MCF 10A (cell line): ENCODE data around the gene ME3. TPM values are rescaled to one million over a fixed set of nuclear protein-coding genes. Genes with fewer than 3 reads are reported as not detected.
"Not testable (repeated sequence)": the region's sequence is repeated elsewhere in the genome, so short reads cannot be mapped to it uniquely, and the experiment has no call there.

Experiments used
- BruUV-seq: library from RNA; stranded (reverse); fragments of 400-500 nt; replicated peaks from 2 replicates; lab custom pipeline; 2021; lab: Mats Ljungman, UMichigan
- CTCF ChIA-PET: fragments of 300-600 bp; sonication (Branson Sonifier 250); formaldehyde crosslinking; extraction: SDS; loops from one replicate; lab custom pipeline; 2021; ENCODE audit warnings: antibody characterized with exemption, inconsistent platforms; lab: Yijun Ruan, JAX
- POLR2A ChIA-PET: fragments of 300-600, 350-650 bp; sonication (Branson Sonifier 250); formaldehyde crosslinking; extraction: SDS; loops from one replicate; lab custom pipeline; 2020; ENCODE audit warnings: antibody characterized with exemption, inconsistent platforms; lab: Yijun Ruan, JAX
- DNase-seq: peaks from one replicate; pipeline ENCODE4 v3.0.0-alpha.2; 2018; ENCODE audit not compliant: unreplicated experiment
- H3K27ac Mint-ChIP-seq: one replicate; pipeline ENCODE4 v1.8.0; 2022; ENCODE audit warnings: mild to moderate bottlenecking, low read depth, mixed read lengths; ENCODE audit not compliant: unreplicated experiment
- H3K27me3 Mint-ChIP-seq: one replicate; pipeline ENCODE4 v1.8.0; 2022; ENCODE audit warnings: mixed read lengths; ENCODE audit not compliant: insufficient read depth, unreplicated experiment
- H3K36me3 Mint-ChIP-seq: one replicate; pipeline ENCODE4 v1.8.0; 2022; ENCODE audit warnings: mild to moderate bottlenecking, moderate library complexity, mixed read lengths; ENCODE audit not compliant: insufficient read depth, unreplicated experiment
- H3K4me1 Mint-ChIP-seq: one replicate; pipeline ENCODE4 v1.8.0; 2022; ENCODE audit warnings: mixed read lengths; ENCODE audit not compliant: insufficient read depth, unreplicated experiment
- H3K4me3 Mint-ChIP-seq: one replicate; pipeline ENCODE4 v1.8.0; 2022; ENCODE audit warnings: mild to moderate bottlenecking, moderate library complexity, mixed read lengths; ENCODE audit not compliant: unreplicated experiment
- H3K9me3 Mint-ChIP-seq: one replicate; pipeline ENCODE4 v1.8.0; 2022; ENCODE audit warnings: mixed read lengths; ENCODE audit not compliant: unreplicated experiment
- CTCF ChIP-seq: fragments of 200-600 bp; IDR thresholded peaks from one replicate; pipeline ENCODE4 v1.8.0; 2022; ENCODE audit warnings: antibody characterized with exemption, mild to moderate bottlenecking; ENCODE audit not compliant: unreplicated experiment
- intact Hi-C: fragments of 100-400 bp; cut with micrococcal nuclease; formaldehyde crosslinking; loops from 2 replicates; pipeline ENCODE4 v1.14.1; 2022
- total RNA-seq: library from RNA; stranded (reverse); gene quantifications from 2 replicates; pipeline ENCODE4 v1.2.3, GENCODE V29; 2022

ME3 gene
- total RNA-seq, 1 experiment from 2014 or later, result not detected

- intact Hi-C loops, result loop anchor here (1.0 kb wide), 1 partner anchor 16 kb away; no protein-coding TSS in a partner anchor
- Mint-ChIP-seq H3K4me3 (no peak overlapping the region), H3K27me3 (no peaks in the 10 kb centered on the region), H3K4me1 (no peaks in the 10 kb centered on the region), H3K27ac (no peak overlapping the region), H3K36me3 (no peaks in the 10 kb centered on the region), H3K9me3 (no peaks in the 10 kb centered on the region)
- DNase-seq, result no peak
- no peak for TF ChIP-seq CTCF
- POLR2A ChIA-PET, result no interaction called here
- CTCF ChIA-PET, result interaction anchor here (7.4 kb wide), 1 partner anchor 60 kb away, joined by 81 read pairs; no protein-coding TSS in a partner anchor
- BruUV-seq, result no TSS peak
These were observed 250.5 kb downstream of the ME3 start for GRCh38 chr11:86421946-86422345.

GRCh38 chr11:86418917-86419316 is 253.5 kb downstream of the ME3 start:
- no peaks in the 10 kb centered on the region for H3K27me3 Mint-ChIP-seq
- peak; percentile 10 for TF ChIP-seq CTCF
- DNase-seq, result peak; percentile 30
- H3K36me3 Mint-ChIP-seq, result no peaks in the 10 kb centered on the region
- BruUV-seq, result no TSS peak
- H3K4me3 Mint-ChIP-seq, result no peak overlapping the region
- no peak overlapping the region for H3K27ac Mint-ChIP-seq
- POLR2A ChIA-PET, result interaction anchor here (1.0 kb wide), 1 partner anchor 58 kb away, joined by 3 read pairs; no protein-coding TSS in a partner anchor
- CTCF ChIA-PET, result interaction anchor here (0.5 to 7.4 kb wide), 14 partner anchors 20 to 631 kb away, joined by 3 to 81 read pairs (median 3); no protein-coding TSS in a partner anchor
- H3K4me1 Mint-ChIP-seq, result no peaks in the 10 kb centered on the region
- intact Hi-C loops, result loop anchor here (10.0 kb wide), 1 partner anchor 564 kb away; the partner anchor contains the start of gene CCDC83
- no peaks in the 10 kb centered on the region for H3K9me3 Mint-ChIP-seq

GRCh38 chr11:86418513-86418912 is 253.9 kb downstream of the ME3 start:
- no peak overlapping the region for H3K4me3 Mint-ChIP-seq
- POLR2A ChIA-PET, result interaction anchor here (1.0 kb wide), 1 partner anchor 58 kb away, joined by 3 read pairs; no protein-coding TSS in a partner anchor
- H3K9me3 Mint-ChIP-seq, result no peaks in the 10 kb centered on the region
- intact Hi-C loops, result loop anchor here (10.0 kb wide), 1 partner anchor 564 kb away; the partner anchor contains the start of gene CCDC83
- DNase-seq, result no peak
- H3K4me1 Mint-ChIP-seq, result no peaks in the 10 kb centered on the region
- TF ChIP-seq CTCF, result no peak
- no peak overlapping the region for H3K27ac Mint-ChIP-seq
- no TSS peak for BruUV-seq
- no peaks in the 10 kb centered on the region for H3K36me3 Mint-ChIP-seq
- CTCF ChIA-PET, result interaction anchor here (0.6 to 7.4 kb wide), 11 partner anchors 20 to 568 kb away, joined by 3 to 81 read pairs (median 3); no protein-coding TSS in a partner anchor
- no peaks in the 10 kb centered on the region for H3K27me3 Mint-ChIP-seq

GRCh38 chr11:86418106-86418505 is 254.3 kb downstream of the ME3 start:
- BruUV-seq, result no TSS peak
- Mint-ChIP-seq H3K4me3 (no peak overlapping the region), H3K36me3 (no peaks in the 10 kb centered on the region), H3K9me3 (no peaks in the 10 kb centered on the region), H3K27me3 (no peaks in the 10 kb centered on the region), H3K27ac (no peak overlapping the region), H3K4me1 (no peaks in the 10 kb centered on the region)
- CTCF ChIA-PET, result interaction anchor here (0.7 to 7.4 kb wide), 6 partner anchors 21 to 564 kb away, joined by 3 to 81 read pairs (median 4); no protein-coding TSS in a partner anchor
- intact Hi-C loops, result loop anchor here (10.0 kb wide), 1 partner anchor 563 kb away; the partner anchor contains the start of gene CCDC83
- TF ChIP-seq CTCF, result no peak
- DNase-seq, result no peak
- POLR2A ChIA-PET, result no interaction called here

- not testable (repeated sequence) for H3K27me3 Mint-ChIP-seq, H3K27ac Mint-ChIP-seq, H3K4me1 Mint-ChIP-seq, DNase-seq, H3K36me3 Mint-ChIP-seq, H3K4me3 Mint-ChIP-seq, H3K9me3 Mint-ChIP-seq, BruUV-seq
- intact Hi-C loops, result loop anchor here (10.0 kb wide), 1 partner anchor 562 kb away; the partner anchor contains the start of gene CCDC83
- ChIA-PET CTCF (interaction anchor here (0.6 to 3.9 kb wide), 5 partner anchors 13 to 1855 kb away, joined by 3 to 22 read pairs (median 5); no protein-coding TSS in a partner anchor), POLR2A (interaction anchor here (0.6 to 0.9 kb wide), 2 partner anchors 56 to 560 kb away, joined by 4 read pairs; no protein-coding TSS in a partner anchor)
These were observed 255.5 kb downstream of the ME3 start for GRCh38 chr11:86416951-86417350.
